Renal cortex interstitium (tissue), 11 donors: ENCODE measurements around the gene BANF1. TPM values are rescaled to one million over a fixed set of nuclear protein-coding genes. Genes with fewer than 3 reads are reported as not detected.

Experiments used
- DNase-seq, 11 donors: peaks; one replicate each; pipeline ENCODE4 v3.0.0-alpha.2; 2013; ENCODE audit warnings: low read depth in 9 of 11, low spot score in 4 of 11; ENCODE audit errors: extremely low read depth in 1 of 11
- polyA plus RNA-seq, 3 donors: library from polyadenylated mRNA; unstranded; fragments of 120-200 nt; gene quantifications; one replicate each; pipeline ENCODE4 v1.2.1, GENCODE V29; 2013; ENCODE audit not compliant: insufficient read length in 3 of 3

BANF1 gene
- polyA plus RNA-seq, 3 donors = 224 to 286 (median 277) TPM

DNA sequence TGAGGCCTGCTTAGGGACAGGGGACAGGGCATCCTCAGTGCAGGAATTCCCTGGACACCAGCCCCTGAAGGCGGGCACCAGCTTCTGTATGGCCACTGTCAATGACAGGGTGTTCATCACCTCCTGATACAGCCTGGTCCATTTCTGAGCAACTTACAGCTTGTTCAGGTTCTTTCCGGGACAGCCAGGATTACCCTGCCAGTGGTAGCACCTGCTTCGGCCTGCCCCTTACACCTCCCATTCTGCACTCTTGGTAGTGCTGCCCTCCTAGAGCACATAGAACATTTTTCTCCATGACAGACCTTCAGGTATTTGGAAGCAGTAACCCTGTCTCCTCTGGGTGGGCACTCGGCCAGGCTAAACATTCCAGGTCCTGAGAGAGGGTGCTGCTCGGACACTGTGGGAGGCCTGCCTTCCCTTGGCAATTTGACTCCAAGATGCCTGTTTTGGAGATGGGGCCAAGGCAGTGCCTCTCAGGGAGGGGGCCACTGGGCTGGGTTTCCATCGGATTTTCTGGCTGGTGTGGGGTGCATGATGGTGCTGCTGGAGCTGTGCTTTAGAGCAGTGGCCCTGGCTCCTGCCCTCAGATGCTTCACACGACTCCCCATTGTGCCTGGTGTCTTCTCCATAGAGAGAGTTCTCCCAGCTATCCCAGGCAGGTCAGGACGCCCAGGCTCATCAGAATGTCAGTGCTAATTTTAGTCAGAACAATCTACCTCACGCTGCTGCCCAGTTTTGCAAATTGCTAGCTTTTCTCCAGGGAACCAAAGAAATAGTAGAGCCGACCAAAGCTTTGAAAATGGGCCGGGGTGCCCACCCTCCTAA, 45.5 kb downstream of the BANF1 start:
- DNase-seq = no peak

DNA sequence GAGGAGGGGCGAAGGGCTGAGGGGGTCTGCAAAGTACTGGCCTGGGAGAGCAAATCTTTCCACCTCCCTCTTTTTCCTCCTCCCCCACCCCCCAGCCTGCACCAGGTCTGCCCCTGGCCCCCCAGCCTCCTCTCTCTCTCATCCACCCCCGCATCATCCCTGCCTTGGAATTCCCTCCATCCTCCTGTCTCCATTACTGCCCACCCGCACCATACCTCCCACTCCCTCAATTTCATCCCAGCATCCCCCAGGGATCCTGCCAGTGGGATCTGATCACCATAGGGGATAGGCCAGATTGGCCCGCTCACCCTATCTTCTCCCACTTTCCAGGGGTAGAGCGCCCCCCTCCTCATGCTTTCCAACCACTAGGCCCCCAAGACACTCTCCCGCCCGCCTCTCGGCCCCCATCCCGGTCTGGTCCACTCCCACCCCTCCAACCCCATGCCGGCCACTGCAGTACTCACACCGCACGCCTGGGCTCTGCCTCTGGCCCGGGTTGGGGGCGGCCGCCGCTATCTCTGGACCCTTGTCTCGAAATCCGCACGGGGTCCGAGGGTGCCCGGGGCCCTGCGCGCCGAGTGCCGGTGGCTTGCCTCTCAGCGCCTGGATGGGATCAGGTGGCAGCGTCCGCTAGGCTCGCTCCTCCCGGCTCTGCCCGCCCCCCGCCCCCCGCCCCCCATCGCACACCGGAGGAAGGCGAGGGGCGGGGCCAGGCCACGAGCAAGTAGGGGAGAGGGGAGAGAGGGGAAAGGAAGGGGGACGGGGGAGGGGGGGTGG, 46.4 kb downstream of the BANF1 start, which contains the start of gene GAL3ST3:
Gene GAL3ST3 (minus strand): TSS at position 615 of the 777 bp plus-strand sequence. CDS start 3,746 bp downstream, outside the sequence.
- no peak for DNase-seq

DNA sequence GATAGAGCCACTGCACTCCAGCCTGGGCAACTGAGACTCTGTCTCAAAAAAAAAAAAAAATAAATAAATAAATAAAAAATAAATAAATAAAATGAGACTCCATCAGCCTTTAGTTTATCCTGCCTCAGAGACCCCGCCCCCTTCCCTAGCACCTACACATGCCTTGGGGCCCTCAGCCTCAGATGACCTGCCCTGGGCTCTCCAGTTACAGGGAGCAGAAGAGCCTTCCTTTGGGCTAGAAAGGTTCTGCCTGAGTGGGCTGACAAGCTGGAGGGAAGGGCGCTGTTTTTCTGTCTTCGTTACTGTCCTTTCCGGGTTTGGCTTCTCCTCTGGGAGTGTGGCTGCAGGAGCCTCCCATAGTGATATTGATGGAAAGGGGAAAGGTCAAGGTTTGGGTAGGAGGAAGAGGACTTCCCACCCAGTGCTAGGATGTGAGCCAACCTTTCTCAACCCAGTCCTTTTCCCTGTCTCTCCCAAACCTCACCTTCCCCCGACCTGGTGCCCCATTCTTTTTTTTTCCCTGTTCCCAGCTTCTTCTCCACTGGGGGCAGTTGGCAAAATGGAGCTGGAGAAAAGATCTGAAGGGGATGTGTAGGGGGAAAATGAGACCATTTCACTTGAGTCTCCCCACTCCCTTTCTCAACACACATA, 48.4 kb downstream of the BANF1 start:
- DNase-seq = no peak

DNA sequence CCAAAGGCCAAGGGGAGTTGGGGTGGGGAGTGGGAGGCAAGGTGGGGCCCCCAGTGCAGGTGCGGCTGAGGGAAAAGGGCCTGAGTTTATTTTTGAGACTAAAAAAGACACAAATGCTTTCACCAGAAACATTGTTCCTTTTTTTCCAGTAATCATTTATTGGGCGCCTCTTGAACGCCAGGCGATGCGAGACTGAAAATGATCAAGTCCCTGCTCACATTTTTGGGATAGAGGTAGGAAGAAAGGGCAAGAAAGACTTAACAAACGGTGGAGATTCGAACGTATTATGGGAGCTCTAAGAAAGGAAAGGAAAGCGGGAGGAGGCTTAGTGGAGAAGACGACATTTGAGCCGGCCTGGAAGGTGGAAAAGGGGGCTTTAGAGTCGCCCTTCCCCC, 49.1 kb downstream of the BANF1 start:
- no peak for DNase-seq

DNA sequence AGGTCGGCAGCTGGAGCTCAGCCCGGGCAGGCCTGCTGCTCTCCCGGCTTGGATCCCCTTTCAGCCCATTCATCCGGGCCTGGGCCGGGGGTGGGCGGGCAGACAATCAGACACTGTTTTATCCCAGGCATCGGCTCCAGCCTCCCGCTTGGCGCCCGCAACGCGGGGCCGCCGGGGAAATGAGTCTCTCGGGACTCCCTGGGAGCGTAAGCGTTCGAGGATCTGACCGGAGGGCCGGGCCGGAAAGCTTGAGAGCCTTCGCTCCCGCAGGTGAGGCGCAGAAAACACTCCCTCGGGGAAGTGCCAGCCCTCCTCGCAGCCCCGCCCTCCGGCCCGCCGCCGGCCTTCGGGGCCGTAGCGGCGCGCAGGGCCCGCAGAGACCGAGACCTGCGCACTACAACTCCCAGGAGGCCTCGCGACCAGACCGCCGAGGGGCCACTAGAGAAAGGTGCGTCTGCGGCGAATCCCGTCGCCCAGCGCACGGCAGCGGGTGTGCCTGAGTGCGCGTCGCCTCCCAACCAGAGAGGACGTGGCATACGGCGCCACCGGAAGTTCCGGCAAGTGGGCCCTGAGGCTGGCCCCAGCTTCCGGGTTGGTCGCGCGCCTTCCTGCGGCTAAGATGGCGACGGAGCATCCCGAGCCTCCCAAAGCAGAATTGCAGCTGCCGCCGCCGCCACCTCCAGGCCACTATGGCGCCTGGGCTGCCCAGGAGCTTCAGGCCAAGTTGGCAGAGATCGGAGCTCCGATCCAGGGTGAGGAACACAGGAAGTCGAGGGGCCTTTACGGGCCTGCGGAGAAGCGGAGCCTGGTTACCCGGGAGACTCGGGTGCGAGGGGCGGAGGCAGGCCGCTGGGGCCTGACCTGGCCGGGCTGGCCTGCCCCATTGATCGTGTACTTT, 49.7 kb downstream of the BANF1 start, which contains the start of gene SF3B2:
Gene SF3B2 (plus strand): TSS at position 599 of the 898 bp plus-strand sequence. CDS start 21 bp downstream, at position 620.
- peak; percentile 89 to 98 (median 97) for DNase-seq

DNA sequence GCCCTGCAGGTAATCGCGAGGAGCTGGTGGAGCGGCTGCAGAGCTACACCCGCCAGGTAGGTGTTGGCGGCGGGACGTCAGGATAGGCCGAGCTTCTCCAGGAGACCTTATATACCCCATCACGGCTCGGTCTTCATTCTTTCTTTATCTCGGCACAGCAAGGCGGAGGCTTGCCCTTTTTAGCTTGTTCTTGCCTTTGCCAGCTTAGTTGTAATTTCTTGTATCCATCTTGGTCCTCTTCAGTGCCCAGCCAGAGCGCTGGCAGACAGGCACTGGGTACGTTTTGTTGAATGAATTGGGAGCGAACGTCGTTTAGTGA, 50.3 kb downstream of the BANF1 start:
- DNase-seq = no peak

Other genes with a start within 250 kb of the BANF1 start
- gene AP5B1, start 221.5 kb upstream of the BANF1 start, polyA plus RNA-seq = 10 to 100 TPM in 1 of 3 donors, 1 to 10 TPM in 2; 5.7 to 10.3 (median 7.6) TPM
- 10 to 100 TPM in 2 of 3 donors, 1 to 10 TPM in 1; 9.6 to 15.0 (median 14.0) TPM for gene OVOL1, start 215.4 kb upstream of the BANF1 start, polyA plus RNA-seq
- gene SNX32, start 168.5 kb upstream of the BANF1 start, polyA plus RNA-seq = 1 to 10 TPM; 1.4 to 3.7 (median 2.2) TPM
- gene CFL1, start 144.3 kb upstream of the BANF1 start, polyA plus RNA-seq = 100 to 1,000 TPM; 728 to 948 (median 744) TPM
- gene MUS81, start 142.1 kb upstream of the BANF1 start, polyA plus RNA-seq = 10 to 100 TPM; 45.6 to 62.3 (median 56.6) TPM
- 100 to 1,000 TPM in 2 of 3 donors, 10 to 100 TPM in 1; 87.9 to 129 (median 127) TPM for gene EFEMP2, start 129.7 kb upstream of the BANF1 start, polyA plus RNA-seq
- gene CTSW, start 122.7 kb upstream of the BANF1 start, polyA plus RNA-seq = 1 to 10 TPM in 2 of 3 donors, under 1 TPM in 1; 0.47 to 1.3 (median 1.0) TPM
- gene FIBP, start 114.0 kb upstream of the BANF1 start, polyA plus RNA-seq = 10 to 100 TPM; 88.2 to 94.0 (median 92.2) TPM
- 10 to 100 TPM in 2 of 3 donors, 1 to 10 TPM in 1; 5.7 to 17.4 (median 11.1) TPM for gene CCDC85B, start 111.8 kb upstream of the BANF1 start, polyA plus RNA-seq
- under 1 TPM; 0.07 to 0.24 (median 0.20) TPM for gene FOSL1, start 102.1 kb upstream of the BANF1 start, polyA plus RNA-seq
- 10 to 100 TPM; 30.9 to 41.8 (median 33.3) TPM for gene C11orf68, start 83.4 kb upstream of the BANF1 start, polyA plus RNA-seq
- 100 to 1,000 TPM in 1 of 3 donors, 10 to 100 TPM in 2; 73.3 to 109 (median 88.0) TPM for gene DRAP1, start 83.1 kb upstream of the BANF1 start, polyA plus RNA-seq
- under 1 TPM; 0.19 to 0.21 (median 0.20) TPM for gene TSGA10IP, start 57.0 kb upstream of the BANF1 start, polyA plus RNA-seq
- gene SART1, start 40.8 kb upstream of the BANF1 start, polyA plus RNA-seq = 10 to 100 TPM; 40.4 to 60.6 (median 52.2) TPM
- gene EIF1AD, start 346 bp upstream of the BANF1 start, polyA plus RNA-seq = 10 to 100 TPM; 26.3 to 30.3 (median 28.4) TPM
- gene CST6, start 9.5 kb downstream of the BANF1 start, polyA plus RNA-seq = not detected
- not detected for gene CATSPER1, start 24.0 kb downstream of the BANF1 start, polyA plus RNA-seq
- gene GAL3ST3, start 46.7 kb downstream of the BANF1 start, polyA plus RNA-seq = 1 to 10 TPM; 3.6 to 6.7 (median 6.6) TPM
- 100 to 1,000 TPM; 237 to 257 (median 251) TPM for gene SF3B2, start 49.9 kb downstream of the BANF1 start, polyA plus RNA-seq
- gene PACS1, start 67.8 kb downstream of the BANF1 start, polyA plus RNA-seq = 10 to 100 TPM; 48.0 to 59.2 (median 53.1) TPM